HepG2 (cell line): Measurements from ENCODE around the gene SDCCAG8. TPM values are rescaled to one million over a fixed set of nuclear protein-coding genes. Genes with fewer than 3 reads are reported as not detected.

Source experiments
- ATAC-seq: fragments of 200-7000 bp; cut with Tn5 transposase; 3 replicates; pipeline ENCODE4 v1.9.1; 2020; ENCODE audit warnings: mild to moderate bottlenecking, moderate library complexity
- BruUV-seq: library from RNA; stranded (reverse); fragments of 400-500 nt; replicated peaks from 2 replicates; lab custom pipeline; 2021; lab: Mats Ljungman, UMichigan
- CTCF ChIA-PET: fragments of 300-600 bp; formaldehyde crosslinking; extraction: SDS; loops from one replicate; lab custom pipeline; 2021; ENCODE audit warnings: low total read pairs, inconsistent platforms, low intra/inter-chr PET ratio; lab: Yijun Ruan, JAX
- POLR2A ChIA-PET: fragments of 350-600 bp; sonication (Branson Sonifier 250); formaldehyde crosslinking; loops from one replicate; lab custom pipeline; 2020; ENCODE audit warnings: antibody characterized with exemption, inconsistent platforms; lab: Yijun Ruan, JAX
- DNase-seq: peaks from one replicate; pipeline ENCODE4 v3.0.0-alpha.2; 2015; ENCODE audit warnings: low spot score
- FAIRE-seq: peaks from 3 replicates; lab custom pipeline; 2011; peaks lifted over from hg19 to GRCh38; lab: Jason Lieb, UNC
- H2AFZ ChIP-seq: one replicate; pipeline ENCODE4 v1.6.1; 2011; ENCODE audit warnings: low read length, inconsistent platforms
- H3K27ac ChIP-seq: fragments of 300-600 bp; 3 replicates; pipeline ENCODE4 v1.8.0; 2011; ENCODE audit warnings: mixed run types, mild to moderate bottlenecking, mixed read lengths, low read length, inconsistent platforms; ENCODE audit not compliant: insufficient read depth; ENCODE audit errors: extremely low read length
- H3K27me3 ChIP-seq, 2 experiments: fragments of 200-600 bp in 1 of 2; 2 replicates in 1 of 2; 3 replicates in 1 of 2; pipeline versions ENCODE4 v1.6.0 to v1.8.0; 2011; ENCODE audit warnings: low read length in 2 of 2, mild to moderate bottlenecking in 2 of 2, moderate library complexity in 2 of 2, inconsistent platforms in 1 of 2; ENCODE audit not compliant: insufficient read depth in 2 of 2, control insufficient read depth in 1 of 2
- H3K36me3 ChIP-seq, 2 experiments: fragments of 200-600 bp in 1 of 2; replicated peaks in 1 of 2; 2 replicates in 1 of 2; 3 replicates in 1 of 2; pipeline versions ENCODE4 v1.5.1 to v1.8.0; 2011; ENCODE audit warnings: low read length in 2 of 2, inconsistent platforms in 1 of 2; ENCODE audit not compliant: insufficient read depth in 2 of 2, control insufficient read depth in 1 of 2
- H3K4me1 ChIP-seq: 2 replicates; pipeline ENCODE4 v1.5.1; 2012; ENCODE audit warnings: low read length, inconsistent platforms; ENCODE audit not compliant: insufficient read depth
- H3K4me2 ChIP-seq: 2 replicates; pipeline ENCODE4 v1.6.0; 2011; ENCODE audit warnings: low read depth, low read length, inconsistent platforms
- H3K4me3 ChIP-seq, 3 experiments: fragments of 200-600 bp in 1 of 3; sonication (generic), shearing (Covaris generic) in 1 of 3; replicated peaks in 1 of 3; 2 replicates each; pipeline ENCODE4 v1.5.1; 2011 to 2016; ENCODE audit warnings: low read length in 3 of 3, inconsistent platforms in 2 of 3, low read depth in 2 of 3, mild to moderate bottlenecking in 2 of 3, control low read depth in 1 of 3, mixed read lengths in 1 of 3; ENCODE audit not compliant: insufficient read depth in 1 of 3
- H3K79me2 ChIP-seq: one replicate; pipeline ENCODE4 v1.6.1; 2011; ENCODE audit warnings: low read length, inconsistent platforms; ENCODE audit not compliant: insufficient read depth
- H3K9ac ChIP-seq: 2 replicates; pipeline ENCODE4 v1.6.0; 2011; ENCODE audit warnings: mild to moderate bottlenecking, low read depth, low read length, inconsistent platforms; ENCODE audit not compliant: insufficient read depth
- H3K9me3 ChIP-seq: 2 replicates; pipeline ENCODE4 v1.5.1; 2012; ENCODE audit warnings: mild to moderate bottlenecking, low read length
- H4K20me1 ChIP-seq: 2 replicates; pipeline ENCODE4 v1.6.0; 2011; ENCODE audit warnings: inconsistent platforms, mild to moderate bottlenecking, low read length, moderate library complexity; ENCODE audit not compliant: insufficient read depth
- DNMT3B ChIP-seq: conservative IDR thresholded peaks from 2 replicates; pipeline ENCODE4 v1.6.1; 2016; ENCODE audit warnings: missing biosample characterization, control low read depth
- FOXA3 ChIP-seq: IDR thresholded peaks from 2 replicates; pipeline ENCODE4 v1.6.1; 2016; ENCODE audit warnings: missing genetic modification reagents, missing compliant biosample characterization
- GMEB2 ChIP-seq: IDR thresholded peaks from 2 replicates; pipeline ENCODE4 v1.6.1; 2016; ENCODE audit warnings: missing biosample characterization, missing genetic modification reagents, low read depth
- HIVEP1 ChIP-seq: sonication (generic); formaldehyde crosslinking; IDR thresholded peaks from 2 replicates; pipeline ENCODE4 v1.4.0; 2020; ENCODE audit warnings: mild to moderate bottlenecking, missing genetic modification reagents
- MEF2D ChIP-seq: sonication (generic); formaldehyde crosslinking; IDR thresholded peaks from 2 replicates; pipeline ENCODE4 v1.5.1; 2020; ENCODE audit warnings: mild to moderate bottlenecking, missing genetic modification reagents
- NKX3-1 ChIP-seq: sonication (generic); formaldehyde crosslinking; IDR thresholded peaks from 2 replicates; pipeline ENCODE4 v1.5.0; 2020; ENCODE audit warnings: missing genetic modification reagents
- STAG1 ChIP-seq: sonication (generic); formaldehyde crosslinking; IDR thresholded peaks from 2 replicates; pipeline ENCODE4 v1.4.0; 2020; ENCODE audit warnings: missing genetic modification reagents
- TEAD2 ChIP-seq: sonication (generic); formaldehyde crosslinking; IDR thresholded peaks from 2 replicates; pipeline ENCODE4 v1.9.0; 2021; ENCODE audit warnings: missing genetic modification reagents
- ZNF296 ChIP-seq: sonication (generic); formaldehyde crosslinking; conservative IDR thresholded peaks from 2 replicates; pipeline ENCODE4 v1.5.0; 2020; ENCODE audit warnings: mild to moderate bottlenecking, missing genetic modification reagents
- ZNF703 ChIP-seq: sonication (generic); formaldehyde crosslinking; IDR thresholded peaks from 2 replicates; pipeline ENCODE4 v1.5.1; 2020; ENCODE audit warnings: missing genetic modification reagents, mild to moderate bottlenecking, moderate library complexity, borderline replicate concordance
- WGBS: methylation state at CpG from one replicate; pipeline ENCODE4 v1.1.6; 2017; ENCODE audit warnings: low lambda C conversion rate; 5-methylcytosine and 5-hydroxymethylcytosine counted together
- in situ Hi-C: cut with HindIII; loops from 2 replicates; pipeline ENCODE4 v1.10.0; 2017; ENCODE audit warnings: low pct_unique_long_range_greater_than_20kb; ENCODE audit not compliant: extremely low pct_ligation_motif_present
- intact Hi-C: fragments of 100-400 bp; cut with micrococcal nuclease; formaldehyde crosslinking; loops from one replicate; pipeline ENCODE4 v1.10.0; 2022; ENCODE audit not compliant: unreplicated experiment
- polyA plus RNA-seq, 8 experiments: library from polyadenylated mRNA; depleted of rRNA in 3 of 8; stranded (reverse) in 7 of 8; unstranded in 1 of 8; fragments of >200 nt; fragmentation: Illumina TruSeq in 4 of 8; extraction: Trizol in 4 of 8; gene quantifications; 2 replicates each; pipeline versions ENCODE4 v1.2.1 to v1.2.3, GENCODE V29; 2011 to 2016; ENCODE audit warnings: low read depth in 4 of 8, missing spikeins in 1 of 8, mixed read lengths in 1 of 8; ENCODE audit not compliant: insufficient read depth in 1 of 8
- total RNA-seq, 5 experiments: library from RNA; depleted of rRNA; stranded (reverse); fragments of >200 nt; fragmentation: Illumina TruSeq; extraction: Trizol; gene quantifications; 2 replicates each; pipeline ENCODE4 v1.2.3, GENCODE V29; 2016; ENCODE audit warnings: low read depth in 1 of 5

Gene SDCCAG8
- total and polyA plus RNA-seq, 2 of the 13 experiments (the other 11 are each of a cell fraction or from before 2014, with no cell fraction given) = 9.5 to 13.4 TPM

- DNase-seq (no peak), FAIRE-seq (no peak), ATAC-seq (no peak)
- no peak for TF ChIP-seq GMEB2 (CRISPR knock-in tag)
- TF ChIP-seq HIVEP1 (CRISPR knock-in tag) = no peak
- no peak for TF ChIP-seq MEF2D (CRISPR knock-in tag)
- no peak for TF ChIP-seq TEAD2 (CRISPR knock-in tag)
- no peak for TF ChIP-seq ZNF703
- TF ChIP-seq DNMT3B (CRISPR knock-in tag) = no peak
- no peak for TF ChIP-seq NKX3-1
- TF ChIP-seq STAG1 (CRISPR knock-in tag) = no peak
- TF ChIP-seq FOXA3 (CRISPR knock-in tag) = no peak
- TF ChIP-seq ZNF296 (CRISPR knock-in tag) = no peak
- Histone ChIP-seq H3K27me3 (no peaks in the 10 kb centered on the region), H3K9me3 (no peaks in the 10 kb centered on the region), H2AFZ (no peak overlapping the region), H3K9ac (no peak overlapping the region), H3K4me2 (no peak overlapping the region), H3K27ac (no peak overlapping the region), H4K20me1 (no peaks in the 10 kb centered on the region), H3K4me1 (no peaks in the 10 kb centered on the region; the same call in 1 of the 2 replicates), H3K4me3 (no peak overlapping the region), H3K79me2 (no peaks in the 10 kb centered on the region), H3K36me3 (no peaks in the 10 kb centered on the region)
- in situ Hi-C loops = no loop called here
- WGBS = 93% methylated on average over 13 of the region's 13 CpGs
- intact Hi-C loops = no loop called here
- POLR2A ChIA-PET = no interaction called here
- CTCF ChIA-PET = no interaction called here
- BruUV-seq = no TSS peak
These were observed 13.1 kb downstream of the SDCCAG8 start for GRCh38 chr1:243268751-243269460.
